NCI-H2227 (cell line): ENCODE results near the gene ALOX15B.
"Not testable (repeated sequence)": the region's sequence is repeated elsewhere in the genome, so short reads cannot be mapped to it uniquely, and the experiment has no call there.

Experiments
- DNase-seq: peaks from one replicate; lab custom pipeline; 2025; ENCODE audit not compliant: unreplicated experiment; lab: John Stamatoyannopoulos, UW

Gene ALOX15B

DNA sequence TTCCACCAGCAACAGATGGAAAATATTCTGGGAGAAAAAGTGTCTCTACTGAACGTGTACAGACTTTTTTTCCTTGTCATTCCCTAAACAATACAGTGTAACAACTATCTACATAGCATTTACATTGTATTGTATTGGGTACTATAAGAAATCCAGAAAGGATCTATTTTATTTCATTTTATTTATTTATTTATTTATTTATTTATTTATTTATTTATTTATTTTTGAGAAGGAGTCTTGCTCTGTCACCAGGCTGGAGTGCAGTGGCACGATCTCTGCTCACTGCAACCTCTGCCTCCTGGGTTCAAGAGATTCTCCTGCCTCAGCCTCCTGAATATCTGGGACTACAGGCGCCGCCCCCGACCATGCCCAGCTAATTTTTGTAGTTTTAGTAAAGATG, 39.1 kb downstream of the ALOX15B start:
- DNase-seq, result not testable (repeated sequence)

DNA sequence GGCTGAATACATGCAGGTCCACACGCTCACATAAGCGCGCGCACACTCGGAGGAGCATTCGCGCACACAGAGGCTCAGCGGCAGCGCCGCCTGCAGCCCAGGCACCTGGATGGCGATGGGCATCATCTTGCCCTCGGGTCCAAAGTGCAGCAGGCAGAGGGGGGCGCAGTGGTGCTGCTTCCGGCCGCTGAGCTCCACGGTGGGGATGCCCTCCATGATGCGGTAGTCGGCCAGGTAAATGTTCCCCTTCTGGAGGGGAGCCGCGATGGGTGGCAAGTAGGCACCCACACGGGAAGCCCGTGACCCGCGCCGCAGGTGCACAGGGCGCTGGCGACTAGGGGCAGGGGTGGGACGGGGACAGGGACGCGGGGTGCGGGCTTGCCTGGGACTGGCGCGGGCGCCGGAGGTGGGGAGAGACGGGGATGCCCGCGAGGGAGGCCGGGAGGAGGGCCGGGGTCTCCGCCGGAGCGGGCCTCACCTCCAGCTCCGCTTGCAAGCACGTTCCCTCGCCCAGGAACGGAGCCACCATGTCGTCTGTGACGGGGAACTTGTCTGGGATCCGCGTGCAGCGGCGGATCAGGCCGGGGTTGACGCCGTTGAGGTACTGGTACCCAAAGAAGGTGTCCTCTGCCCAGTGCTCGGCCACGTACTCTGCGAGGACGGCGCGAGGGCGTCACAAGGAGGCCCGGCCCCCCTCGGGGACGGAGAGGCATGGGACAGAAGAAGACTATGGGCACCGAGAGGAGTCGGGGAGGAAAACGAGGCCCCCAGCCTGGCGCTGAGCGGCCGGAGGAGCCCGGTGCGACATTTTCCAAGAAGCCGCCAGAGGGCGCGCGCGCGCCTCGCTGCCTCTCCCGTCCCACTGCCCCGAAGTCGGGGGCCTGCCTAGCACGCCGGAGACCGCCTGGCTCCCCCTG, 40.7 kb downstream of the ALOX15B start:
- DNase-seq, result peak; percentile 85

DNA sequence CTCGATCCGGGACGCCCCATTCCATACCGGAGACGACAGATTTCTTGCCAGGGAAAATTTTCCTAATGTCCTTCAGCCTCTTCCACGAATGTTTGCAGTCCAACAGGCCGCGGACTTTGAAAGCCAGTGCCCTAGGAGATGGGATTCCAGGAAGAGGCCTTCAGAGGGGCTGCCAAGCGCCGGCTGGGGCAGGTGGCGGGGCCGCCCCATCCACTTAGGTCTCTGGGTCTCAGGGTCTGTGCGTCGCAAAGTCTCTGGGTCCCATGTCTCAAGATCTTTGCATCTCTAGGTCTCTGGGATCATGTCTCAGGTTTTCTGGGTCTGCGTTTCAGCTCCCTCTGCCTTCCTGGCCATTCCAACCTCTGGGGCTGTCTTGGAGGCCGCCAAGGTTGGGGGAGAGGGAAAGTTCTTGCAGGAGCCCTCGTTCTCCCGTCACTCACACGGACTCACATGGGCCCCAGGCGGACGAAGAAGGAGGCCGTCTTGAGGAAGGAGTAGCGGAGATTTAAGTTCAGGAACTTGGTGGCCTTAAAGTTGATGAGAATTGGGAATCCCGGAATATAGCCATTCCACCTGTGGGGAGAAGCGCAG, 41.4 kb downstream of the ALOX15B start:
- no peak for DNase-seq

DNA sequence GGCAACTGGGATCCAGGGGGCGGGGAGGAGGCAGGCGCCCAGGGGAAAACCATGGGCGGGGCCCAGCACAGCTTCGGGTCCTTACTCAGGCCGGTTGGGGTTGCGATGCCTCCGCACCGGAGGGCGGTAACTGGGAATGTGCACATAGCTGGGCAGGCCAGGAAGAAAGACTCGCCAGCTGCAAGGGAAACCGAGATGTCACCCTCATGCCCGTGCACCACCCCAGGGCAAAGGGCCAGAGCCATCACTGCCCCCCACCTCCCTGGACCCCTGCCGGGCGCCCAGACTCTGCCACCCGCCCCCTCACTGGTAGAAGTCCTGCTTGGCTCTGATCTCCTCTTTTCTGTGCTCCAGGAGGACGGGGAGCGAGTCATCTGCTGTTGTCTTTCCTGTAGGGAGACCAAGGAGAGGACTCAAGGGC, 42.0 kb downstream of the ALOX15B start:
- DNase-seq, result no peak

DNA sequence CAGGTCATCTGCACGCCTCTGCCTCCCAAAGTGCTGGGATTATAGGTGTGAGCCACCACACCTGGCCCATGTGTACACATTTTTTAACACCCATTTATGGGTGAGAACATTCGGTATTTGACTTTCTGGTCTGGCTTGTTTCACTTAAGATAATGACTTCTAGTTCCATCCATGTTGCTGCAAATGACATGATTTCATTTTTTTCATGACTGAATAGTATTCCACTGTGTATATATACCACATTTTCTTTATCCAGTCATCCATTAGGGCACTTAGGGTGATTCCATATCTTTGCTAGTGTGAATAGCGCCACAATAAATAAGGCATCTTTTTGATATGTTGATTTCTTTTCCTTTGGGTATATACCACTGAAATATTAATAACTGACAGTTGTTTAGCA, 43.0 kb downstream of the ALOX15B start:
- DNase-seq, result no peak

DNA sequence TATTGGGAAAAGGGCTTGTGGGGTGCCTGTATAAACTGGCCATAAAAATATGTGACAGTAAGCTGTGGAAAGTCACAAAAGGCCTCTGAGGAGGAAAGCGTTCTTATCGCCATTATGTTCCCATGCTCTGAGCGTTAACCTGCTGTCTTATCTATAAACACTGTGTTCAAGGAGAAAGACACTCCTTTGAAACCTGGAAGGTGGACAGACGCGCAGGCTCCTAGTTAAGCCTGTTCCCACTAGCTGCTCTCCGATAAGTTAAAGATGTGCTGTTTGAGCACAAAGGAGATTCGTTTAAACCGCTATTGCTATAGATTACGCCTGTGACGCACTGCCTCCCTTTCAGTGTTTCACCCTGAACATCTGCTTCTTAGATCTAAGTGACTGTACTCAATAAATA, 43.4 kb downstream of the ALOX15B start:
- DNase-seq, result no peak

DNA sequence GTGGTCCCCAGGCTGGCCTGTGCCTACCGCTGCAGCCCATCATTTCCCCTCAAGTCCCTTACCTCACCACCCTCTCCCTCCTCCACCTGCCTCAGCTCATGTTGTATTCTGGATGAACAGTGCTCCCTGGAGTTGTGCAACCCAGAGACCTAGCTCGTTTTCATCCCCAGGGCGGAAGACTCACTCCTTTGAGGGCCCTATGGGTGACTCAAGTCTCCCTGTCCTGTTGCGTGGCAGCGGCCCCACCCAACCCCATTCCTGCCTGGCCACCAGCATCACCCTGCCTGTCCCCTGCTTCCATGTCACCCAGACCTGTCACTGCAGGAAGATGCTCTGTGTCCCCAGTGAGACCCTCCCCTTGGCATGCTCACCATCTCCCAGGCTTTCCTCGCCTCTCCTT, 45.4 kb downstream of the ALOX15B start:
- no peak for DNase-seq

DNA sequence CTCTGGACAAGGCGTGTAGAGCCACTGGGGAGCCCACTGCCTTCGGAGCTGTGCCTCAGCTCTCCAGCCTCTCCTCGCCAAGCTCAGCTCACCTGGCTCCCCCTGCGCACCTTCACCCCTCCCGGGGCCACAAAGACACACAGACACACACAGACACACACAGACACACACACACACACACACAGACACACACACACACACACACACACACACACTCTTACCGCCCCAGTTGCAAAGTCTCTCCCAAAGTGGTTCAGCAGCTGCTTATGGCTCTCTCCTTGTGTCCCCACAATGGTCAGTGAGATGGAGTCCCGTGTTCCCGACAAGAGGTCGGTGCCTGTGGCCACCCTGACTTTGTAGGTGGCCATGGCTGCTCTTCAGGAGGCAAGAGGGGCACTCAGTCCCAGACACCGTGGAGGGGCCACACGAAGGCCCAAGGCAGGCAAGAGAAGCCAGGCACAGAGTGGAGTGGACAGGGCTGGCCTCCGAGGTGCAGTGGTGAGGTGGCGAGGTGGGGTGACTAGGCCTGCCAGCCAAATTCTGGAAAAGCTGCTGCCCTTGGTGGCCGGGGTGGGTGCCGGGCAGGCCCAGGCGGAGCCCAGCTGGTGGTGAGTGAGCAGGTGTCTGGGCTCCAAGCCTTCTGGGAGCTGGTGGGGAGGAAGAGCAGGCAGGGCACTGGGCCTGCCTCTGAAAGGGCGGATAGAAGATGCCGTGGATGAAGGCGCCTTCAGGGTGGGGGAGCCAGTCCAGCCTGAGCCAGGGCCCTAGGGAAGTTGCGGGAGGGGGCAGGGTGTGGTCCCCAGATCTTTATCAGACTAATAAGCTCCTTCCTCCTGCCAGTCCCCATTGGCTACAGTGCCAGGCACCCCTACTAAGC, 48.5 kb downstream of the ALOX15B start, which contains the start of gene ALOX12B:
Gene ALOX12B (minus strand): TSS at position 642 of the 877 bp plus-strand sequence. CDS start 274 bp downstream, at position 368.
- no peak for DNase-seq

DNA sequence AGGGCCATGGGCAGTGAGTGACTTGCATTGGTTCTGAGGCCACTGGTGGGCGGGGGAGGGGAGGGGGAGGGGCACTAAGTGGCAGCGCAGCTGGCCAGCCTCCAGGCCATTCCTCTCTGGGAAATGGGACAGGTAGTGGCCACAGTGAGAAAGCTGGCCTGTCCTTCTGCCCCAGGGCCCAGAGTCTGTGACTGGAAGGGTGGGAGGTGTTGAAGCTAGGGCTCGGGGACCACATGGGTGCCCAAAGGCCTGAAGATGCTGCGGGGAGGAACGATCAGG, 49.0 kb downstream of the ALOX15B start:
- no peak for DNase-seq

DNA sequence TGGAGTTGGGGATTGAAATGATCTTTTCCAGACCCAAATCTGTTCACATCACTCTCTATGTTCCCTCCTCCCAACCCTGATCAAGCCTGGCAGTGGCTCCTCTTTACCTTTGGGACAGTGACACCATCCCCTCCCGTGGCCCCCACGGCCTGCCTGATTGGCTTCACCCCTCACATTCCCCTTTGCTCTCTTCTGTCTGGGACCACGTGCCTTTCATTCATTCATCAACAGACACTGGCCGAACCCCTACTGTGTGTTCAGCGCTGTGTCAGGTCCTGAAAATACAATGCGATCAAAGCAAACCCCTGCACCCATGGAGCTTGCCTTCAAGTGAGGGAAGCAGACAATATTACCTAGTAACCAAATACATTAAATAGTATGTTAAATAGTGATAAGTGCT, 50.9 kb downstream of the ALOX15B start:
- DNase-seq, result no peak

DNA sequence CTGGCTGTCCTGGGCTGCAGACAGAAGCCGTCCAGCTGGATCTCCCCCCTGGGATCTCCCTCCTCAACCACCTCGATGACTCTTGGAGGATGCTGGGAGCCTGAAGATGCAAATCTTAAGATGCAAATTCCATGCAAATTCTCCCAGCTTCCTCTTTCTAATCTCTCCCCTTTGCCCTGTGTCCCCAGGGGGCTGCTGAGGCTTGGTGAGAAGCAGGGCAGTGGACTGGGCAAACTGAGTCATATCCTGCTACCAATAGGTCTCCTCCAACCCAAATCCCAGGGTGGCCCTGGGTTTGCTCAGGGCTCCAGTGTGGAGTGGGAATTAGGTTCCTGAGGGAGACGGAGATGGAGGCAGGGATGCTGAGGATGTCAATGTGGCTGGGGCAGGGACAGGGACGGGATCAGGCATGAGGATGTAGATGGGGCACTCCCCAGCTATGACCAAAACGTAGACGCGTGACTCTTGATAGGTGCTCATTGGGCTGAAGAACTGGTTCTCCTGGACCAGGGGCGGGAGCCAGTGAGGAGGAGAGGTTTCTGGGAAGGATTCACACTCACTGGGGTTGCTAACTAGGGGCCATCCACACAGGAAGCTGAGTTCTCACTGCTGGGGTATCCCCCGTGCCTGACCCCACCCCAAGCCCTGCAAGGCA, 52.3 kb downstream of the ALOX15B start:
- DNase-seq, result no peak

DNA sequence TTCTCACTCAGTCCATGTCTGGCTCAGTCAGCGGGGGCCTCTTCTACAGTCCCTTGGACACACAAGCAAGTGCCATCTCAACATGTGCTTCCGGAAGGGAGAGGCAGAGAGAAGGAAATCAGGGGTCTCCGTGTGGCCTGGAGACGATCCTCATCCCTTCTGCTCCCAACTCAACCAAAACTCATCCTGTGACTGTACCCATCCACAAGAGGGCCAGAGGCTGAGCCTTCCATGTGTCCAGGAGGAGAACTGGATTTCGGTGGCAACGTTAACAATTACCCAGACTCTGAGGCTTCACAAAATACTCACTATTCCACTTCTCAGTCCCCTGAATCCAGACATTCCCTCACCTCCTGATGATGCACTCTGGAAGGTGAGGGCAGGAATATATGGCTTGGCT, 56.5 kb downstream of the ALOX15B start:
- DNase-seq, result no peak

DNA sequence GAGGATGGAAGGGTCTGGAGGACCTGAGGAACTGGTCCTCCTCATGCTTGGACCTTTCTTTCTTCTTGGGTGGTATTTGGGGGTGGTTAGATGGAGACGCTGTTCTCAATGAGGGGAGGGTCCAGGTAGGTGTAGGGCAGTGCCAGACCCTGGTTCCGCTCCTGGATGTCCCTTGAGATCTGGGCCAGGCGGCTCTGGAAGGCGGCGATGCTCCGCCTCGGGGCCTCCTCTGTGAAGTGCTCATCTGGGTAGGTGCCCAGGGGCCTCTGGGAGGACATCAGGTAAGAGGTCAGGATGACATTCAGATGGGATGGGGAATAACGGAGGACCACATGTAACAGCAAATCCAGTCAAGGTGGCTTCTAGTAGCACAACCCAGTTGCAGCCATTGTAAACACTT, 57.7 kb downstream of the ALOX15B start:
- no peak for DNase-seq
